Subcutaneous abdominal adipose tissue (tissue), 5 donors: ENCODE data around the gene TLCD4.

Experiments
- H3K27ac ChIP-seq: one replicate; pipeline ENCODE4 v1.7.0; 2013; ENCODE audit warnings: low read depth, mild to moderate bottlenecking, inconsistent platforms, low read length, moderate library complexity
- H3K27me3 ChIP-seq, 5 donors: one replicate each; pipeline ENCODE4 v1.7.0; 2013; ENCODE audit warnings: low read length in 5 of 5, inconsistent platforms in 1 of 5; ENCODE audit not compliant: control insufficient read depth in 5 of 5, insufficient read depth in 4 of 5
- H3K36me3 ChIP-seq, 5 donors: one replicate each; pipeline ENCODE4 v1.7.0; 2013; ENCODE audit warnings: low read length in 5 of 5; ENCODE audit not compliant: control insufficient read depth in 5 of 5, insufficient read depth in 5 of 5
- H3K4me1 ChIP-seq, 5 donors: one replicate each; pipeline ENCODE4 v1.7.0; 2013; ENCODE audit warnings: low read length in 5 of 5, mild to moderate bottlenecking in 3 of 5, moderate library complexity in 1 of 5; ENCODE audit not compliant: control insufficient read depth in 5 of 5, insufficient read depth in 5 of 5
- H3K4me3 ChIP-seq, 5 donors: one replicate each; pipeline ENCODE4 v1.7.0; 2013; ENCODE audit warnings: low read length in 5 of 5, low read depth in 1 of 5
- H3K9ac ChIP-seq, 5 donors: one replicate each; pipeline ENCODE4 v1.7.0; 2013; ENCODE audit warnings: low read length in 5 of 5, mild to moderate bottlenecking in 4 of 5, moderate library complexity in 3 of 5
- H3K9me3 ChIP-seq, 5 donors: one replicate each; pipeline ENCODE4 v1.7.0; 2013; ENCODE audit warnings: low read length in 5 of 5; ENCODE audit not compliant: control insufficient read depth in 5 of 5
- donor health status: healthy.
- donor health status: healthy.
- donor health status: healthy.
- donor health status: healthy.
- donor health status: healthy.

TLCD4 gene

GRCh38 chr1:95118067-95118499, 928 bp downstream of the TLCD4 start:
- Histone ChIP-seq H3K9me3 (no peaks in the 10 kb centered on the region), H3K36me3 (no peaks in the 10 kb centered on the region), H3K4me3 (peak overlapping the region; percentile 81 to 89 (median 85)), H3K27ac (no peak overlapping the region), H3K4me1 (peaks cover 0 to 26% (median 17%) of the 10 kb centered on the region in 5 donors), H3K27me3 (no peaks in the 10 kb centered on the region), H3K9ac (peak overlapping the region; percentile 28 to 85 (median 67))

- Histone ChIP-seq H3K36me3 (no peaks in the 10 kb centered on the region), H3K27me3 (no peaks in the 10 kb centered on the region), H3K9me3 (no peaks in the 10 kb centered on the region), H3K4me3 (no peak overlapping the region), H3K27ac (no peak overlapping the region), H3K9ac (no peak overlapping the region), H3K4me1 (peaks cover 0 to 26% (median 17%) of the 10 kb centered on the region in 5 donors)
These were observed 1.6 kb downstream of the TLCD4 start for GRCh38 chr1:95118710-95119109.

- Histone ChIP-seq H3K4me1 (peaks cover 0 to 26% (median 17%) of the 10 kb centered on the region in 5 donors), H3K4me3 (no peak overlapping the region), H3K27me3 (no peaks in the 10 kb centered on the region), H3K36me3 (no peaks in the 10 kb centered on the region), H3K9ac (no peak overlapping the region), H3K27ac (no peak overlapping the region), H3K9me3 (no peaks in the 10 kb centered on the region)
These were observed 2.1 kb downstream of the TLCD4 start for GRCh38 chr1:95119273-95119672.

GRCh38 chr1:95122151-95122697, 5.1 kb downstream of the TLCD4 start:
- peaks cover 0 to 19% (median 10%) of the 10 kb centered on the region in 5 donors for H3K4me1 ChIP-seq

GRCh38 chr1:95124342-95124741, 7.2 kb downstream of the TLCD4 start:
- Histone ChIP-seq H3K27me3 (no peaks in the 10 kb centered on the region), H3K9ac (no peak overlapping the region), H3K36me3 (no peaks in the 10 kb centered on the region), H3K9me3 (no peaks in the 10 kb centered on the region), H3K4me3 (no peak overlapping the region), H3K4me1 (peaks cover 0 to 5% (median 0%) of the 10 kb centered on the region in 5 donors), H3K27ac (no peak overlapping the region)

More at GRCh38 chr1:95122151-95122697, 5.1 kb downstream of the TLCD4 start:
- H3K27ac ChIP-seq, result no peak overlapping the region
- no peaks in the 10 kb centered on the region for H3K27me3 ChIP-seq
- no peaks in the 10 kb centered on the region for H3K9me3 ChIP-seq
- no peaks in the 10 kb centered on the region for H3K36me3 ChIP-seq
- H3K4me3 ChIP-seq, result no peak overlapping the region
- no peak overlapping the region for H3K9ac ChIP-seq

- no peaks in the 10 kb centered on the region for H3K4me1 ChIP-seq
- no peaks in the 10 kb centered on the region for H3K36me3 ChIP-seq
- H3K4me3 ChIP-seq, result no peak overlapping the region
- no peaks in the 10 kb centered on the region for H3K9me3 ChIP-seq
- no peaks in the 10 kb centered on the region for H3K27me3 ChIP-seq
- no peak overlapping the region for H3K27ac ChIP-seq
- H3K9ac ChIP-seq, result no peak overlapping the region
These were observed 9.2 kb downstream of the TLCD4 start for GRCh38 chr1:95126366-95126765.

GRCh38 chr1:95126846-95127245, 9.7 kb downstream of the TLCD4 start:
- no peaks in the 10 kb centered on the region for H3K4me1 ChIP-seq
- H3K9ac ChIP-seq, result no peak overlapping the region
- H3K4me3 ChIP-seq, result no peak overlapping the region
- H3K27me3 ChIP-seq, result no peaks in the 10 kb centered on the region
- no peaks in the 10 kb centered on the region for H3K9me3 ChIP-seq
- no peak overlapping the region for H3K27ac ChIP-seq
- H3K36me3 ChIP-seq, result no peaks in the 10 kb centered on the region

- Histone ChIP-seq H3K9me3 (no peaks in the 10 kb centered on the region), H3K27ac (no peak overlapping the region), H3K9ac (no peak overlapping the region), H3K4me3 (no peak overlapping the region), H3K27me3 (no peaks in the 10 kb centered on the region), H3K4me1 (no peaks in the 10 kb centered on the region), H3K36me3 (no peaks in the 10 kb centered on the region)
These were observed 10.2 kb downstream of the TLCD4 start for GRCh38 chr1:95127380-95127779.

GRCh38 chr1:95132762-95133161, 15.6 kb downstream of the TLCD4 start:
- H3K27ac ChIP-seq, result no peak overlapping the region
- H3K4me3 ChIP-seq, result no peak overlapping the region

GRCh38 chr1:95133687-95134086, 16.5 kb downstream of the TLCD4 start:
- peaks cover 0 to 5% (median 2%) of the 10 kb centered on the region in 5 donors for H3K36me3 ChIP-seq
- no peak overlapping the region for H3K9ac ChIP-seq
- H3K9me3 ChIP-seq, result no peaks in the 10 kb centered on the region
- H3K27me3 ChIP-seq, result no peaks in the 10 kb centered on the region
- H3K27ac ChIP-seq, result no peak overlapping the region
- H3K4me3 ChIP-seq, result no peak overlapping the region
- no peaks in the 10 kb centered on the region for H3K4me1 ChIP-seq

More at GRCh38 chr1:95132762-95133161, 15.6 kb downstream of the TLCD4 start:
- Histone ChIP-seq H3K9me3 (no peaks in the 10 kb centered on the region), H3K36me3 (no peaks in the 10 kb centered on the region), H3K9ac (no peak overlapping the region), H3K4me1 (no peaks in the 10 kb centered on the region), H3K27me3 (no peaks in the 10 kb centered on the region)
